ENCODE data around the gene IL17REL. TPM values are rescaled to one million over a fixed set of nuclear protein-coding genes. Genes with fewer than 3 reads are reported as not detected.

The IL17REL gene
- total and polyA plus RNA-seq, 2 of the 13 experiments (the other 11 are each of a cell fraction or from before 2014, with no cell fraction given): not detected

- Histone ChIP-seq H4K20me1 (ENCODE audit: insufficient read depth, low read length) (no peaks in the 10 kb centered on the region), H3K9me3 (ENCODE audit: low read length) (peaks cover 6% of the 10 kb centered on the region; the same call in 1 of the 2 replicates), H3K27me3 (ENCODE audit: control insufficient read depth in 1 of 2, insufficient read depth in 2 of 2, low read length in 2 of 2) (peaks cover 3 to 18% of the 10 kb centered on the region in 2 experiments; a peak in 3 of 5 replicates), H3K36me3 (replicated peaks in 1 of 2; ENCODE audit: control insufficient read depth in 1 of 2, insufficient read depth in 2 of 2, low read length in 2 of 2) (no peaks in the 10 kb centered on the region), H3K4me1 (ENCODE audit: insufficient read depth, low read length) (peaks cover 7% of the 10 kb centered on the region), H2AFZ (ENCODE audit: low read length) (no peak overlapping the region), H3K9ac (ENCODE audit: insufficient read depth, low read depth, low read length) (no peak overlapping the region), H3K27ac (ENCODE audit: extremely low read length, insufficient read depth, low read length) (no peak overlapping the region), H3K79me2 (ENCODE audit: insufficient read depth, low read length) (no peaks in the 10 kb centered on the region), H3K4me3 (replicated peaks in 1 of 3; ENCODE audit: insufficient read depth in 1 of 3, low read depth in 2 of 3, low read length in 3 of 3) (no peak overlapping the region), H3K4me2 (ENCODE audit: low read depth, low read length) (no peak overlapping the region)
- no peak for ATAC-seq
- no TSS peak for BruUV-seq (replicated peaks)
- no CpG with 5 or more reads among the region's 10 CpGs for WGBS (ENCODE audit: low lambda C conversion rate)
- in situ Hi-C loops (cut with HindIII; ENCODE audit: extremely low pct_ligation_motif_present, low pct_unique_long_range_greater_than_20kb) (no loop called here), intact Hi-C loops (cut with micrococcal nuclease; ENCODE audit: unreplicated experiment) (no loop called here)
- ChIA-PET POLR2A (no interaction called here), CTCF (ENCODE audit: low intra/inter-chr PET ratio, low total read pairs) (no interaction called here)
- no peak for DNase-seq (ENCODE audit: low spot score)
- no peak for FAIRE-seq
- TF ChIP-seq ZNF784 (CRISPR knock-in tag; IDR thresholded peaks at IDR 0.05; ENCODE audit: borderline replicate concordance) (no peak), ZNF281 (CRISPR knock-in tag; IDR thresholded peaks at IDR 0.05; ENCODE audit: borderline replicate concordance) (no peak), NR1H2 (CRISPR knock-in tag; IDR thresholded peaks at IDR 0.05; ENCODE audit: borderline replicate concordance, low read depth) (no peak), SALL2 (CRISPR knock-in tag; IDR thresholded peaks at IDR 0.05) (no peak), ZNF326 (CRISPR knock-in tag; IDR thresholded peaks at IDR 0.05; ENCODE audit: borderline replicate concordance) (no peak), SMAD3 (CRISPR knock-in tag; IDR thresholded peaks at IDR 0.05) (no peak), PCBP2 (optimal IDR thresholded peaks at IDR 0.05; ENCODE audit: low read depth, low read length, poor library complexity, severe bottlenecking) (no peak), NFIB (CRISPR knock-in tag; IDR thresholded peaks at IDR 0.05; ENCODE audit: borderline replicate concordance) (no peak), MLXIP (CRISPR knock-in tag; IDR thresholded peaks at IDR 0.05; ENCODE audit: borderline replicate concordance) (no peak), ZNF44 (CRISPR knock-in tag; IDR thresholded peaks at IDR 0.05) (no peak), NFRKB (IDR thresholded peaks at IDR 0.05) (no peak), ZNF558 (CRISPR knock-in tag; IDR thresholded peaks at IDR 0.05; ENCODE audit: borderline replicate concordance) (no peak)
- TF ChIP-seq, protein P1, sequence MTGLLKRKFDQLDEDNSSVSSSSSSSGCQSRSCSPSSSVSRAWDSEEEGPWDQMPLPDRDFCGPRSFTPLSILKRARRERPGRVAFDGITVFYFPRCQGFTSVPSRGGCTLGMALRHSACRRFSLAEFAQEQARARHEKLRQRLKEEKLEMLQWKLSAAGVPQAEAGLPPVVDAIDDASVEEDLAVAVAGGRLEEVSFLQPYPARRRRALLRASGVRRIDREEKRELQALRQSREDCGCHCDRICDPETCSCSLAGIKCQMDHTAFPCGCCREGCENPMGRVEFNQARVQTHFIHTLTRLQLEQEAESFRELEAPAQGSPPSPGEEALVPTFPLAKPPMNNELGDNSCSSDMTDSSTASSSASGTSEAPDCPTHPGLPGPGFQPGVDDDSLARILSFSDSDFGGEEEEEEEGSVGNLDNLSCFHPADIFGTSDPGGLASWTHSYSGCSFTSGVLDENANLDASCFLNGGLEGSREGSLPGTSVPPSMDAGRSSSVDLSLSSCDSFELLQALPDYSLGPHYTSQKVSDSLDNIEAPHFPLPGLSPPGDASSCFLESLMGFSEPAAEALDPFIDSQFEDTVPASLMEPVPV (CRISPR knock-in tag; IDR thresholded peaks at IDR 0.05): no peak
- TF ChIP-seq, protein P2, sequence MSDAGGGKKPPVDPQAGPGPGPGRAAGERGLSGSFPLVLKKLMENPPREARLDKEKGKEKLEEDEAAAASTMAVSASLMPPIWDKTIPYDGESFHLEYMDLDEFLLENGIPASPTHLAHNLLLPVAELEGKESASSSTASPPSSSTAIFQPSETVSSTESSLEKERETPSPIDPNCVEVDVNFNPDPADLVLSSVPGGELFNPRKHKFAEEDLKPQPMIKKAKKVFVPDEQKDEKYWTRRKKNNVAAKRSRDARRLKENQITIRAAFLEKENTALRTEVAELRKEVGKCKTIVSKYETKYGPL (CRISPR knock-in tag; IDR thresholded peaks at IDR 0.05): no peak
These were observed 17.0 kb downstream of the IL17REL start for GRCh38 chr22:49995361-49996118.

Data from HepG2 (cell line).